Sigmoid colon (tissue), 4 donors: ENCODE results near the gene UST.

Experiments
- EP300 ChIP-seq, 4 donors: sonication (generic); formaldehyde crosslinking; IDR thresholded peaks; one replicate each; pipeline ENCODE4 v1.6.1; 2017; ENCODE audit warnings: antibody characterized with exemption in 4 of 4
- POLR2A ChIP-seq, 2 donors: fragments of 450-650 bp; IDR thresholded peaks; one replicate each; pipeline ENCODE4 v1.6.1; 2016; ENCODE audit warnings: antibody characterized with exemption in 2 of 2, mild to moderate bottlenecking in 2 of 2, moderate library complexity in 2 of 2
- POLR2AphosphoS5 ChIP-seq, 4 donors: sonication (generic); formaldehyde crosslinking; IDR thresholded peaks; one replicate each; pipeline ENCODE4 v1.6.1; 2017; ENCODE audit warnings: antibody characterized with exemption in 4 of 4
- TF ChIP-seq, protein P1 (sequence below), 4 experiments: fragments of 450-650 bp in 3 of 4; fragments of 200-600 bp in 1 of 4; IDR thresholded peaks; one replicate each; pipeline ENCODE4 v1.5.1; 2016 to 2019; ENCODE audit warnings: antibody characterized with exemption in 4 of 4, mild to moderate bottlenecking in 3 of 4, moderate library complexity in 2 of 4

DNA sequence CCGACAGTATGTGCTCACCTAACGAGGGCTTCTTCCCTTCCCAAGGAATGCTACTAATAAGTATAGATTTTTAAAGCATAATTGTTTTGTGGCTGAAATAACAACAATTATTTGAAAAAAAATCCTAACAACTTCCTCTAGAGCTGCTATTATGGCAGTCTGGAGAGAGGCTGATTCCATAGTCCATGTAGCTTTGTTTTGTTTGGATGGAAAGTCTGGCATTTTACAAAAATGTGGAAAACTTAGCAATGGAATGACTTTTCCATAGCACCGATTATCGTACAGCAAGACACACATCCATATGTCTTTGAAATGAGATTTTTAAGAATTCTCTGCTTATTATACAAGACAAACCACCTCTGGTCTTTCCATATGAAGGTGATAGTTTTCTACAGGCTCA lies 318.3 kb downstream of the UST start:
- TF ChIP-seq POLR2AphosphoS5 (IDR thresholded peaks at IDR 0.05) = no peak
- TF ChIP-seq, protein P1, sequence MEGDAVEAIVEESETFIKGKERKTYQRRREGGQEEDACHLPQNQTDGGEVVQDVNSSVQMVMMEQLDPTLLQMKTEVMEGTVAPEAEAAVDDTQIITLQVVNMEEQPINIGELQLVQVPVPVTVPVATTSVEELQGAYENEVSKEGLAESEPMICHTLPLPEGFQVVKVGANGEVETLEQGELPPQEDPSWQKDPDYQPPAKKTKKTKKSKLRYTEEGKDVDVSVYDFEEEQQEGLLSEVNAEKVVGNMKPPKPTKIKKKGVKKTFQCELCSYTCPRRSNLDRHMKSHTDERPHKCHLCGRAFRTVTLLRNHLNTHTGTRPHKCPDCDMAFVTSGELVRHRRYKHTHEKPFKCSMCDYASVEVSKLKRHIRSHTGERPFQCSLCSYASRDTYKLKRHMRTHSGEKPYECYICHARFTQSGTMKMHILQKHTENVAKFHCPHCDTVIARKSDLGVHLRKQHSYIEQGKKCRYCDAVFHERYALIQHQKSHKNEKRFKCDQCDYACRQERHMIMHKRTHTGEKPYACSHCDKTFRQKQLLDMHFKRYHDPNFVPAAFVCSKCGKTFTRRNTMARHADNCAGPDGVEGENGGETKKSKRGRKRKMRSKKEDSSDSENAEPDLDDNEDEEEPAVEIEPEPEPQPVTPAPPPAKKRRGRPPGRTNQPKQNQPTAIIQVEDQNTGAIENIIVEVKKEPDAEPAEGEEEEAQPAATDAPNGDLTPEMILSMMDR (IDR thresholded peaks at IDR 0.05) = no peak
- TF ChIP-seq POLR2A (IDR thresholded peaks at IDR 0.05) = no peak
- no peak for TF ChIP-seq EP300 (IDR thresholded peaks at IDR 0.05)
